ENCODE data around the gene C4orf17.

C4orf17 gene

GRCh38 chr4:99540277-99540939 lies 29.6 kb downstream of the C4orf17 start:
- DNase-seq = no peak

- DNase-seq = no peak
These were observed 42.1 kb downstream of the C4orf17 start for GRCh38 chr4:99552872-99553271.

GRCh38 chr4:99563310-99564186 lies 52.7 kb downstream of the C4orf17 start, which contains the start of gene TRMT10A:
TSS of gene TRMT10A (minus strand) at chr4:99564039. CDS start at chr4:99559338, 4,701 bp downstream.
- peak; percentile 90 to 98 for DNase-seq

- no peak for DNase-seq
These were observed 54.1 kb downstream of the C4orf17 start for GRCh38 chr4:99564921-99565320.

GRCh38 chr4:99571883-99572282 lies 61.1 kb downstream of the C4orf17 start:
- no peak for DNase-seq

- no peak for DNase-seq
These were observed 61.9 kb downstream of the C4orf17 start for GRCh38 chr4:99572527-99573240.

GRCh38 chr4:99573735-99574368 lies 63.0 kb downstream of the C4orf17 start:
- DNase-seq = no peak

GRCh38 chr4:99574530-99575324 lies 63.9 kb downstream of the C4orf17 start, which contains the start of gene MTTP:
TSS of gene MTTP (plus strand) at chr4:99574824. CDS start at chr4:99574910, 86 bp downstream.
- no peak for DNase-seq

GRCh38 chr4:99578714-99579113 lies 67.9 kb downstream of the C4orf17 start:
- no peak for DNase-seq

- no peak for DNase-seq
These were observed 74.7 kb downstream of the C4orf17 start for GRCh38 chr4:99585516-99585915.

- DNase-seq = no peak
These were observed 75.5 kb downstream of the C4orf17 start for GRCh38 chr4:99586322-99586721.

GRCh38 chr4:99586797-99587196 lies 76.0 kb downstream of the C4orf17 start:
- no peak for DNase-seq

- no peak for DNase-seq
These were observed 76.5 kb downstream of the C4orf17 start for GRCh38 chr4:99587309-99587708.

GRCh38 chr4:99587803-99588202 lies 77.0 kb downstream of the C4orf17 start:
- DNase-seq = no peak

- DNase-seq = no peak
These were observed 80.9 kb downstream of the C4orf17 start for GRCh38 chr4:99591757-99592156.
